ENCODE measurements around the gene SYT2.

The SYT2 gene

DNA sequence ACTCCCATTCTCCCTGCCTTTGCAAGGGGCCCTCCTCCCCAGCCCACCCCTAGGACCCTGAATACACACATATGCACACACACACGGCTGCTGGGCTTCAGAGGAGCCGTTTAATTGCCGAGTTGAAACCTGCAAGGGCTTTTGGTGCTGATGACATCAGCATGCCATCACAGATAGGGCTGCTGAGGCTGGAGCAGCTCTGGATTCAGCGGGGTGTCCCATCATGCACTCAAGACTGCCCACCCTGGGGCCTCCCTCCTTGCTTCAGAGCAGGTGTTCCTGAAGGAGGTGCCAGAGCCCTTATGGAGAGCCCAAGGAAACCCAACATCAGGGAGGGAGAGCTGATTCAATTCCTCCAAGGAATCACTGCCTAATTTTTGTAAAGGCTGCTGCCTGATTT is 5.7 kb downstream of the SYT2 start:
- no peak for DNase-seq (ENCODE audit: low spot score)

DNA sequence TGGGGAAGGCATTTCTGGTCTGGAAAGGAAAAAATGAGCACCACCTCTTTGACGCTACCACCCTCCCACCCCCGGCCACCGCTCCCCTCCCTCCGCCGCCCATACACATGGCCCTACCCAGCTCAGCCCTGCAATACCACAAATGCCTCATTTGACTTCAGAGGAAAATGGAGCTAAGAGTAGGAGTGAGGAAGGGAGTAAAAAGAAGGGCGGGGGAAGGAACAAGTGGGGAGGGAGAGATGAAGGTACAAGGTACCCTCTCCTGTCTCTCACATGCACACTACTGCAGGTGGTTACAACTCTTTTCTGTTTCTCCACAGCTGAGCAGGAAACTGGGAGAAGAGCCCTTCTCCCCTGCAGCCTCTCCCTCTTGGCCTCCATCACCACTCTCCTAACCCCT is 7.1 kb downstream of the SYT2 start:
- no peak for DNase-seq (ENCODE audit: low spot score)

GRCh38 chr1:202702088-202702487 is 8.2 kb downstream of the SYT2 start:
- DNase-seq (ENCODE audit: low spot score): no peak

GRCh38 chr1:202701200-202701599 is 9.1 kb downstream of the SYT2 start:
- no peak for DNase-seq (ENCODE audit: low spot score)

DNA sequence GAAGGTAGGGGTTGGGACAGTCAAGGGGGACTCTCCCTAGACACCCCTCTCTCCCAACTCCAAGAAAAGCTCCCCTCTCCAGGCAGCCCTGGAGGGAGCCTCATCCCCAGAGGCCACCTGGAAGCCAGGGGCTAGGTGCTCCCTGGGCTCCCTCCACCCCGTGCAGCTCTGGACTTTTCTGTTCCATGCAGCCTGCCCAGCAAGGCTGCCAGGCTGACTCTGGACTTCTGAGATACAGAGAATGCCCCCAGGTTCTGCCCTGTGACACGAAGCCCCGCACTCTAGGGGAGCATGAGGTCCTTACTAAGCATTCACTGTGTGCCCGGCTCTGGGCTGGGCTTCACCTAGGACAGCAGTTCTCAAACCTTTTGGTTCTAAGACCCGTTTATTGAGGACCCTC is 10.2 kb downstream of the SYT2 start:
- no peak for DNase-seq (ENCODE audit: low spot score)

GRCh38 chr1:202698276-202698675 is 12.0 kb downstream of the SYT2 start:
- DNase-seq (ENCODE audit: low spot score): no peak

DNA sequence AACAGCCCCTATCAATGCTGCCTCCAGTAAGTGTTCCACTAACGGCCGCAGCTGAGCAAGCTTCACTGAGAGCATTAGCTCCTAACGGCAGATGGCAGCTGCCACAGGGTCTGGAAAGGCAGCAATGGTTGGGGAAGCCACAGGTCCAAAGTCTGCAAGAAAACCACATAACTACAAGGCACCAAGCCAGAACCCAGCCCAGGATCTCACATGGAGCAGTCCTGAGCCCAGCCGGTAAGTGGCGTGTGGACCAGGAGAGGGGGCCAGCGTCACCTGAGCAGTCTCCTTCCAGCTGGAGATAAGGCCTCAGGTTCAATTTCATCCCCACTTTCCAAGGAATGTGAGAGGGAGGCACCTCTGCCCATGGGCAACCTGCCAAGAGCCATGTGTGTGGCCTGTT is 13.2 kb downstream of the SYT2 start:
- peak; percentile 37 for DNase-seq (ENCODE audit: low spot score)

DNA sequence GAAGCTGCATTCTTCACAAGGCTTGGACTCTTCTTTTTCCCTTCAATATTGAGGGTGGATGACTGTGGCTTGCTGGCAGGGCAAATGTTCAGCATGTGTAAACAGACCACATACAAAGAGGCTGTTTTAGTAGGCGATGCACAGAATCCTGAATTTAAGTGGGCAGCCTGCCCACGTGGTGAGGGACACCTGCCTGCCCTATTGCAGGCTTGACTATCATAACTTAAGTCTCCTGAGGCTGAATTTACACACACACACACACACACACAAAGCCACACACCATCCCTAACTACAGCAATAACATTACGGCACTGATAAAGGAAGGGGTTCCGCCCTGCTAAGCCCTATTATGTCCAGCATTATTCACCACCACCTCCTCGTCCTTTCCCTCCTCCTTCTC is 15.9 kb downstream of the SYT2 start:
- no peak for DNase-seq (ENCODE audit: low spot score)

DNA sequence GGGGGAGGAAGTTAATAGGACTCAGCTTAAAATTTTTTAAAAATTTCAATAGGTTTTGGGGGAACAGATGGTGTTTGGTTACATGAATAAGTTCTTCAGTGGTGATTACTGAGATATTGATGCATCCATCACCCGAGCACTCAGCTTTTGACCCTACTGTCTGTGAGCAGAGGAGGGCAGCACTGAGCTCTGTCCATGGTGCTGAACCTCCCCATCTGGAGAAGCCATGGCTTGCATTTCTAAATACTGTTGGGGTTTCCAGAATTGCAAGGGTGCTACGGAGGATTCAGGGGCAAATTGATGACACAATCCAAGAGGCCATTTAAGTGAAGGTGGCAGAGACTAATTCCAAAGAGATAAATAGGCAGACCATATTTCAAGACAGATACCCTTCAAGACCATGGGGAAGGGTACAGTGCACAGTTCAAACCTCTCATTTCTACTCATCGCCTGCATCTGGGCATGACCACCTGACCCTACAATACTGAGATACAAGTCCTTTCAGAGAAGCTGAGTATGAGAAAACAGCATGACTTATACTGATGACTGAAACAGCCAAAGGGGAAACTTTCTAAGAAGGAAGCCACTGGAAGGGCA is 17.2 kb downstream of the SYT2 start:
- DNase-seq (ENCODE audit: low spot score): peak; percentile 90

DNA sequence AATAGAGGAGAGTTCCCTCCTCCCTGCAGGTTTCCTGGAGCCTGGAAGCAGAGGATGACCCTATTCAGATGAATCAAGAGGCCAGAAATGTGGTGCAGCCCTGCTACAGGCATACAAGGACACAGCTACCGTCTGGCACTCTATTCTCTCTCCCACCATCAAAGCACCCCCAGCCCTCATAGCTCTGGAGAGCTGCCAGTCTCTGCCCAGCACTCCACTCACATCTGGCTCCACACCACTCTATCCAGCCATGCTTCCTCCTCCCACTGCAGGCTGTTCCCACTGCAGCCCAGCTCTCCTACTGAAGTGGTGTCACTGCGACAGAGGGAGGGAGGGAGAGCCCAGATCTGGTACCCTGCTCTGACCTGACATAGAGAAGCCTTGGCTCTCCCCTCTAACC is 18.4 kb downstream of the SYT2 start:
- no peak for DNase-seq (ENCODE audit: low spot score)

DNA sequence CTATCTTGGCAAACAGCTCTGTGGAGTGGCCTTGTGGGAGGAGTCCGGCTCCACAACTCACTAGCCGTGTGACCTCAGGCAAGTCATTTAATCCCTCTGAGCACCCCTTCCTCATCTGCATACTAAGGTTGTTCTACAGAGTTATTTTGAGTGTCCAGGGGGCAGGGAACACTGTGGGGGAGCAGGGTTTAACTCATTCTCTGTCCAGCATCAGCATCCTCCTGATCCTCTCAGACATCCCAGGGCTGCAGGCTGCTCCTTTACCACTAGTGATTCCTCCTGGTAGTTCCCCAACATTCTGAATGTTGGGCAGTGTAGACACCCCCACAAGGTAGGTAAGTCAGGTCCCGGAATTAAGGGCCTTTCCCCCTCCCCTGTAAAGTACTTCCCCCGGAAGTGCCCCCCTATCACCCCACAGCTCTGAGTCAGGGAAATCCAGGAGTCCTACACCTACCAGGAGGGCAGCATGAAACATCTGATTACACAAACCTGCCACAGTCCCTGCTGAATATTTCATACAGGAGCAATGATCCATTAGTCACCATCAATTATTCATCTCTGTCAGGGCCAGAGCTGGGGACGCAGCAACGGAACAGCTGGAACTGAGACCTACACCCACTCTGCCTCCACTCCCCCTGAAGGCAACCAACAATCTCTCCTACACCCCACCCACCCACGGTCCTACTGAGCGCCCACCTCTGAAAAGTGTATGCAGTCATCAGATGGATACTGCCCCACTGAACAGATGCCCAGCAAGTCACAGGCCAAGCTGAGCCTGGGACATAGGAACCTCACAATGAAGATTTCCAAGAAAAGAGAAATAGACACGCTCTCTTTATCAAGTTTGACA is 20.5 kb downstream of the SYT2 start:
- DNase-seq (ENCODE audit: low spot score): no peak

- no peak for DNase-seq (ENCODE audit: low spot score)
Measured at GRCh38 chr1:202689082-202689481, 21.2 kb downstream of the SYT2 start.

GRCh38 chr1:202688401-202688800 is 21.9 kb downstream of the SYT2 start:
- DNase-seq (ENCODE audit: low spot score): no peak

- no peak for DNase-seq (ENCODE audit: low spot score)
Measured at GRCh38 chr1:202687798-202688197, 22.5 kb downstream of the SYT2 start.

DNA sequence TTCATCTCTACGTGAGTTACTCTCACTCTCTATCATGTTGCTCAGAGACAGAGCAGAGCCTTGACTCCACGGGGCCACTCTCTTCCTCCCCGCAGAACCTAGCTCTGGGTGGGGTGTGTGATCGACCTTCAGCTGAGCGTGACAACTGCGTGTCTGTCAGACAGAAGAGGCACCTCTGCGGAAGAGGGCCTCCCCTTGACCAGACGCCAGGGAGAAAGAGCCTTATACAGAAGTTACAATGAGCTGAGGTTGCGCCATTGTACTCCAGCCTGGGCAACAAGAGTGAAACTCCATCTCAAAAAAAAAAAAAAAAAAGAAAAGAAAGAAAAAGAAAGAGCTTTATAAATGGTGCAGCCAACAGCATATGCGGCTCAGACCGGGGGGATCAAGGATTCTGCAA is 22.9 kb downstream of the SYT2 start:
- no peak for DNase-seq (ENCODE audit: low spot score)

- DNase-seq (ENCODE audit: low spot score): no peak
Measured at GRCh38 chr1:202685641-202686040, 24.6 kb downstream of the SYT2 start.

DNA sequence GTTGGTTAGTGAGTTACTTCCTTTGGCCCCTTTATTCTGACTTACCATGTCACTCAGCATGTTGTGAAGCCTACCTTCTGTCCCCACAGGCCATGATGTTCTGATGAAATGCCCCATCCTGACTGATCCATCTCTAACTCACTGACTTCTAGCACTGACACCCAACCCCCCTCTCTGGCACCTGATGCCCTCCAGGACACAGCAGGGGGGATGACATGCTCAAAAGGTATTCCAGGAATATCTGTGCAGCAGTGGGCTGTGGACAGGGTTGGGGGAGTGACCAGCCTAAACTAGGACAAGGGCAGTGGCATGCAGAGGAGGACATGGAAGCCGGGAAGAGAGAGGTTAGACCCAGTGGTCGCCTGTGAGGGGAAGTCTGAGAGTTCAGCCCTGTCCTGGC is 25.5 kb downstream of the SYT2 start:
- DNase-seq (ENCODE audit: low spot score): no peak

- DNase-seq (ENCODE audit: low spot score): no peak
Measured at GRCh38 chr1:202683029-202683428, 27.2 kb downstream of the SYT2 start.

GRCh38 chr1:202682477-202682876 is 27.8 kb downstream of the SYT2 start:
- no peak for DNase-seq (ENCODE audit: low spot score)

DNA sequence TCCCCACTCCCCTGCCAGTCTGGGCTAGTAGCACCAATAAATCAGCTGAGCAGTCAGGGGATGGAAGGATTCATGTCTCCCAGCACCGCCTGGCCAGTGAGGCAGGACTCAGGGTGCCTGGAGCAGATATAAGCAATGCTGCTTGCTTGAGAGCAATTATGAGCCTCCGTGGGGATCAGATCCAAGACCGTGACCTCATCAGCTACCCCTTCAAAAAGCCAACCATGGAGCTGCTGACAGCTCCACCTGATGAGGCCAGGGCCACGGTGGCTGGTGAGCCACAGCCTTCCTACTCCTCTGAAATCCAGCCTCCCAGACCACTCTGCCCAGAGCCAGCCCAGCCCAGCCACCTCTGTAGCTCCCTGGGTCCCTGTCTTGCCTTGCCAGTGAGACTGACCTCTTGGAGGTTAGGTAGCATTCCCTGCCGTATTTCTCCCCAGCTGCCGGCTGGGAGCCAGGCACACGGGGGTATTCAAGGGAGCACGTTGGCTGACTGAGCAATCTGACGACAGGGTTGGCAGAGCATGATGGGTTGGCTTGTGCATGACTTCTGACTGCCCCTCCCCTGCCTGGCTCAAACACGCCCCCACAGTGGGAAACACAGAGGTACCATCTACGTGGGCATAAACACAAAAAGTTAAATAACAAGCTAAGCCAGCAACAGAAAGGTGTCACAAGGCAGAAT is 28.4 kb downstream of the SYT2 start:
- no peak for DNase-seq (ENCODE audit: low spot score)

DNA sequence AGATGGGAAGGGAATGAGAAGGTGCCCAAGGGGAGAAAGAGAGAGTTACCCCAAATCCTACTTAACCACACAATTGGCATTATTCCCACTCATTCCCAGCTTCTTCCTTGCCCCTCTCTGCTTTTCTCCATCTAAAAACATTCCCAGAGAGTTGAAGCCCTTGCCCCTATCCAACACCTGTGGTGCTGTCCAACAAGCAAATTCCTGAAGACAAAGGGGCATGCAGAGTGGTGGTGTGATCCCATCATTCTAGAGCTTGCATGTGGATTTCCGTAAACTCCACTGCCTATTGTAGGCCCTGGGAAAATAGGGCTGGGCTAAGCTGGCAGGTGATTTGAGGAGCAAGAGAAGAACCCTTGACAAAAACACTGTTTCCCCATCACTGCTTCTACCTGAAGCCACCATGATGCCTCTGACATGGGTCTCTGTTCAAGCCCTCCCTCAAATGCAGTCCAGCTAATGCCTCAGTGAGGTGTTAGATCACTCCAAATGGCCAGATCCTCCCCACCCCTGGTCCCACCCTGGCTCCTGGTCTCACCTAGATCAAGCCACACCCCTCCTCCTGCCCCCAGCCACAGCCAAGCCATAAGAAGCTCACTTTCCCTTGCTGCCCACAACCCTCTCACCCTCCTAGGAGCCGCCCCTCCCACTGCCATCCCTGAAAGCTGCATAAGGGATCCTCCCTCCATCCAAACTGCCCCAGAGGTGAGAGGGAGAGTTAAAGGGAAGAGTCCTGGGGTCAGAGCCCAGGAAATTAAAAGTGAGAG is 29.5 kb downstream of the SYT2 start:
- DNase-seq (ENCODE audit: low spot score): peak; percentile 74

DNA sequence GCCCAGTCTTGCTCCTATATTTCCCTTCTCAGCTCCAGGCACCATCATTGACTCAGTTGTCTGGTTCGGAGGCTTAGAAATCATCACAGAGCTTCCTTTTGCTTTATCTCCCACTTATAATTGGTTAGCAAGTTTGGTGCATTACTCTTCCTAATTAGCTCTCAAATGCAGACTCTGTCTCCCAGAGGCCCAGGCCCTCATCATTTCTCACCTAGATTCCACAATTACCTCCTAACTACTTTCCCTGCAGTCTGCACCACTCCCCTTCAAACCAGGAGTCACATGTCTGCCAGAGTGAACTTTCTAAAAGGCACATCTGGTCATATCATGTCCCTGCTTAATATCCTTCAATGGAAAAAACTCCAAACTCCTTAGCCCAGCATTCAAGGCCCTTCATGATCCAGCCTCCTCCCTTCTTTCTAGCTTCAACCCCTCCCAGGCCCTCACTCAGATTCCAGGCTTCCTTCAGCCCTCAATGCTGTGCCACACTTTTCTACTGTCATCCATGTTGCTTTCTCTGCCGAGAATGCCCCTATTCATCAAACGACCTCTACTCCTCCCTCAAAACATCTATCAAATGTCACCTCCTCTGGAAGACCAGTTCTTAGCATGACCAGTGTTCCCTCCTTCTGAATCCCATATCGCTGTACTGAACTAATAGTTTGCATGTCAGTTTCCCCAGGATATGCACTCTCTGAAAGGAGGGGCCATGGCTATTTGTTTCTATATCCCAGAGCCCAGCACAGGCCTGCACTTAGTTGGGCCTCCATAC is 30.7 kb downstream of the SYT2 start:
- DNase-seq (ENCODE audit: low spot score): no peak

Measured in iPS-NIHi11 (cell line).